WTC11 (cell line): ENCODE measurements around the gene FAM227A. TPM values are rescaled to one million over a fixed set of nuclear protein-coding genes. Genes with fewer than 3 reads are reported as not detected.

Experiments
- ATAC-seq: fragments of 200-7000 bp; cut with Tn5 transposase; 2 replicates; pipeline ENCODE4 v1.10.0; 2021; ENCODE audit warnings: mild to moderate bottlenecking, moderate library complexity
- CTCF ChIA-PET: fragments of 300-600 bp; sonication (Branson Sonifier 250); formaldehyde crosslinking; loops from one replicate; lab custom pipeline; 2021; ENCODE audit warnings: antibody characterized with exemption; lab: Charles Lee
- POLR2A ChIA-PET: fragments of 350-600 bp; sonication (Branson Sonifier 250); formaldehyde crosslinking; loops from one replicate; lab custom pipeline; 2021; ENCODE audit warnings: antibody characterized with exemption; lab: Charles Lee
- DNase-seq: peaks from one replicate; pipeline ENCODE4 v3.0.0; 2021; ENCODE audit warnings: low spot score
- H3K27ac Mint-ChIP-seq: 2 replicates; pipeline ENCODE4 v1.8.0; 2021; ENCODE audit warnings: mixed read lengths
- H3K27me3 Mint-ChIP-seq: 2 replicates; pipeline ENCODE4 v1.8.0; 2021; ENCODE audit warnings: low read depth, mild to moderate bottlenecking, moderate library complexity, mixed read lengths
- H3K36me3 Mint-ChIP-seq: 2 replicates; pipeline ENCODE4 v1.8.0; 2021; ENCODE audit warnings: mixed read lengths
- H3K4me1 Mint-ChIP-seq: 2 replicates; pipeline ENCODE4 v1.8.0; 2022; ENCODE audit warnings: mixed read lengths
- H3K4me3 Mint-ChIP-seq: 2 replicates; pipeline ENCODE4 v1.8.0; 2021; ENCODE audit warnings: mild to moderate bottlenecking, moderate library complexity, mixed read lengths
- H3K9me3 Mint-ChIP-seq: 2 replicates; pipeline ENCODE4 v1.8.0; 2021; ENCODE audit warnings: mixed read lengths
- ATF1 ChIP-seq: sonication (generic); formaldehyde crosslinking; IDR thresholded peaks from 2 replicates; pipeline ENCODE4 v1.8.1; 2023; ENCODE audit warnings: mild to moderate bottlenecking, moderate library complexity, missing genetic modification reagents
- CBFB ChIP-seq: sonication (generic); formaldehyde crosslinking; IDR thresholded peaks from 2 replicates; pipeline ENCODE4 v1.8.1; 2022; ENCODE audit warnings: mild to moderate bottlenecking, low read depth, missing genetic modification reagents
- CREM ChIP-seq: sonication (generic); formaldehyde crosslinking; IDR thresholded peaks from 2 replicates; pipeline ENCODE4 v1.8.1; 2022; ENCODE audit warnings: mild to moderate bottlenecking, missing genetic modification reagents, moderate library complexity
- EMX1 ChIP-seq: fragments of 250-450 bp; sonication (Bioruptor Pico); IDR thresholded peaks from 2 replicates; pipeline ENCODE4 v1.8.0; 2021; ENCODE audit warnings: mild to moderate bottlenecking
- ERG ChIP-seq: fragments of 250-450 bp; sonication (Bioruptor Pico); IDR thresholded peaks from 2 replicates; pipeline ENCODE4 v1.8.0; 2021; ENCODE audit warnings: mild to moderate bottlenecking
- GABPB1 ChIP-seq: sonication (generic); formaldehyde crosslinking; IDR thresholded peaks from 2 replicates; pipeline ENCODE4 v1.8.1; 2023; ENCODE audit warnings: mild to moderate bottlenecking, missing genetic modification reagents
- GTF2I ChIP-seq: fragments of 250-450 bp; sonication (Bioruptor Pico); conservative IDR thresholded peaks from 2 replicates; pipeline ENCODE4 v1.4.0; 2021; ENCODE audit warnings: mild to moderate bottlenecking
- HMGA2 ChIP-seq: fragments of 250-450 bp; sonication (Bioruptor Pico); IDR thresholded peaks from 2 replicates; pipeline ENCODE4 v1.4.0; 2021; ENCODE audit warnings: mild to moderate bottlenecking, moderate library complexity
- JUN ChIP-seq: sonication (generic); formaldehyde crosslinking; IDR thresholded peaks from 2 replicates; pipeline ENCODE4 v1.8.0; 2023; ENCODE audit warnings: mild to moderate bottlenecking, missing genetic modification reagents
- MAX ChIP-seq: sonication (generic); formaldehyde crosslinking; IDR thresholded peaks from 2 replicates; pipeline ENCODE4 v1.8.0; 2022; ENCODE audit warnings: mild to moderate bottlenecking, missing genetic modification reagents
- NR3C1 ChIP-seq: sonication (generic); formaldehyde crosslinking; conservative IDR thresholded peaks from 2 replicates; pipeline ENCODE4 v1.8.1; 2023; ENCODE audit warnings: low read depth, mild to moderate bottlenecking, missing genetic modification reagents
- OVOL2 ChIP-seq: fragments of 250-450 bp; sonication (Bioruptor Pico); IDR thresholded peaks from 2 replicates; pipeline ENCODE4 v1.9.0; 2021; ENCODE audit warnings: mild to moderate bottlenecking, borderline replicate concordance
- PRRX2 ChIP-seq: fragments of 250-450 bp; sonication (Bioruptor Pico); IDR thresholded peaks from 2 replicates; pipeline ENCODE4 v1.8.0; 2021; ENCODE audit warnings: mild to moderate bottlenecking
- RORB ChIP-seq: fragments of 250-450 bp; sonication (Bioruptor Pico); IDR thresholded peaks from 2 replicates; pipeline ENCODE4 v1.9.0; 2021; ENCODE audit warnings: mild to moderate bottlenecking
- SMAD3 ChIP-seq: sonication (generic); formaldehyde crosslinking; IDR thresholded peaks from 2 replicates; pipeline ENCODE4 v1.8.0; 2022; ENCODE audit warnings: missing genetic modification reagents, mild to moderate bottlenecking, borderline replicate concordance
- SOX15 ChIP-seq: fragments of 250-450 bp; sonication (Bioruptor Pico); IDR thresholded peaks from 2 replicates; pipeline ENCODE4 v1.9.0; 2021; ENCODE audit warnings: mild to moderate bottlenecking
- TCF7 ChIP-seq: sonication (generic); formaldehyde crosslinking; IDR thresholded peaks from 2 replicates; pipeline ENCODE4 v1.8.0; 2022; ENCODE audit warnings: mild to moderate bottlenecking, low read depth, missing genetic modification reagents, moderate library complexity
- TP53 ChIP-seq: sonication (generic); formaldehyde crosslinking; IDR thresholded peaks from 2 replicates; pipeline ENCODE4 v1.8.1; 2023; ENCODE audit warnings: mild to moderate bottlenecking, missing genetic modification reagents
- ZNF121 ChIP-seq: sonication (generic); formaldehyde crosslinking; IDR thresholded peaks from 2 replicates; pipeline ENCODE4 v1.8.0; 2023; ENCODE audit warnings: missing genetic modification reagents
- ZNF219 ChIP-seq: sonication (generic); formaldehyde crosslinking; IDR thresholded peaks from 2 replicates; pipeline ENCODE4 v1.8.0; 2023; ENCODE audit warnings: missing genetic modification reagents, mild to moderate bottlenecking, borderline replicate concordance
- ZNF263 ChIP-seq: sonication (generic); formaldehyde crosslinking; IDR thresholded peaks from 2 replicates; pipeline ENCODE4 v1.8.1; 2022; ENCODE audit warnings: low read depth, mild to moderate bottlenecking, moderate library complexity, missing genetic modification reagents
- ZNF396 ChIP-seq: fragments of 250-450 bp; sonication (Bioruptor Pico); IDR thresholded peaks from 2 replicates; pipeline ENCODE4 v1.8.0; 2021; ENCODE audit warnings: mild to moderate bottlenecking, moderate library complexity, borderline replicate concordance
- ZNF416 ChIP-seq: fragments of 250-450 bp; sonication (Bioruptor Pico); IDR thresholded peaks from 2 replicates; pipeline ENCODE4 v1.9.0; 2021; ENCODE audit warnings: mild to moderate bottlenecking, inconsistent platforms
- ZNF423 ChIP-seq: fragments of 250-450 bp; sonication (Bioruptor Pico); IDR thresholded peaks from 2 replicates; pipeline ENCODE4 v2.1.2; 2022; ENCODE audit warnings: mild to moderate bottlenecking, moderate library complexity
- ZSCAN18 ChIP-seq: fragments of 250-450 bp; sonication (Bioruptor Pico); IDR thresholded peaks from 2 replicates; pipeline ENCODE4 v2.1.2; 2022; ENCODE audit warnings: mild to moderate bottlenecking, moderate library complexity
- total RNA-seq: library from RNA; stranded (reverse); gene quantifications from 3 replicates; pipeline ENCODE4 v1.2.3, GENCODE V29; 2021
- TF ChIP-seq, protein P1 (sequence below): sonication (generic); formaldehyde crosslinking; IDR thresholded peaks from 2 replicates; pipeline ENCODE4 v1.8.1; 2022; ENCODE audit warnings: mild to moderate bottlenecking, moderate library complexity, missing genetic modification reagents
- TF ChIP-seq, protein P2 (sequence below): sonication (generic); formaldehyde crosslinking; IDR thresholded peaks from 2 replicates; pipeline ENCODE4 v1.8.1; 2023; ENCODE audit warnings: mild to moderate bottlenecking, missing genetic modification reagents, moderate library complexity
- TF ChIP-seq, protein P3 (sequence below): sonication (generic); formaldehyde crosslinking; IDR thresholded peaks from 2 replicates; pipeline ENCODE4 v1.8.1; 2022; ENCODE audit warnings: low read depth, mild to moderate bottlenecking, moderate library complexity, missing genetic modification reagents, borderline replicate concordance
- TF ChIP-seq, protein P4 (sequence below): sonication (generic); formaldehyde crosslinking; IDR thresholded peaks from 2 replicates; pipeline ENCODE4 v1.8.0; 2022; ENCODE audit warnings: mild to moderate bottlenecking, missing genetic modification reagents

Gene FAM227A
- total RNA-seq, 1 experiment from 2014 or later: 3.8 TPM

- no peak for TF ChIP-seq TCF7 (CRISPR knock-in tag)
- TF ChIP-seq ZNF121 (CRISPR knock-in tag): no peak
- no peak for TF ChIP-seq CREM (CRISPR knock-in tag)
- no peak for TF ChIP-seq PRRX2 (CRISPR knock-in tag)
- TF ChIP-seq JUN (CRISPR knock-in tag): no peak
- no peak for TF ChIP-seq ZSCAN18 (CRISPR knock-in tag)
- no peak for TF ChIP-seq ZNF416 (CRISPR knock-in tag)
Observed at GRCh38 chr22:38684895-38685294, 28.7 kb upstream of the FAM227A start (continued).

- ChIA-PET POLR2A (interaction anchor here (0.9 to 1.6 kb wide), 4 partner anchors 16 to 36 kb away, joined by 3 to 9 read pairs (median 4); partner anchors contain the start of gene GTPBP1), CTCF (interaction anchor here (0.5 to 1.6 kb wide), 15 partner anchors 10 to 630 kb away, joined by 3 to 8 read pairs (median 4); partner anchors contain the start of gene GTPBP1)
- Mint-ChIP-seq H3K4me1 (peaks cover 12% of the 10 kb centered on the region), H3K4me3 (peak within 1 kb of the TSS; percentile 99), H3K27ac (peak within 1 kb of the TSS; percentile 99), H3K9me3 (peaks cover 17% of the 10 kb centered on the region), H3K36me3 (peaks cover 38% of the 10 kb centered on the region), H3K27me3 (no peaks in the 10 kb centered on the region; the same call in 1 of the 2 replicates)
- DNase-seq (peak; percentile 90), ATAC-seq (peak; percentile 99)
- TF ChIP-seq ZNF263 (CRISPR knock-in tag) (no peak), ZNF396 (CRISPR knock-in tag) (no peak), GABPB1 (peak; percentile 96), MAX (CRISPR knock-in tag) (peak; percentile 83; the same call in 1 of the 2 replicates), HMGA2 (CRISPR knock-in tag) (no peak), RORB (CRISPR knock-in tag) (no peak), SOX15 (no peak), PRRX2 (CRISPR knock-in tag) (no peak), ERG (CRISPR knock-in tag) (no peak), NR3C1 (peak; percentile 87; the same call in 1 of the 2 replicates), ATF1 (CRISPR knock-in tag) (no peak), SMAD3 (CRISPR knock-in tag) (peak; percentile 93; the same call in 1 of the 2 replicates), GTF2I (CRISPR knock-in tag) (0 out of 2 replicates have a peak, but pooled peaks have one; percentile 55), EMX1 (CRISPR knock-in tag) (no peak), CBFB (CRISPR knock-in tag) (peak; percentile 99), OVOL2 (CRISPR knock-in tag) (no peak), TP53 (CRISPR knock-in tag) (peak; percentile 84), ZNF219 (CRISPR knock-in tag) (0 out of 2 replicates have a peak, but pooled peaks have one; percentile 62), ZNF121 (CRISPR knock-in tag) (peak; percentile 99), ZNF423 (CRISPR knock-in tag) (no peak)
- TF ChIP-seq, protein P1, sequence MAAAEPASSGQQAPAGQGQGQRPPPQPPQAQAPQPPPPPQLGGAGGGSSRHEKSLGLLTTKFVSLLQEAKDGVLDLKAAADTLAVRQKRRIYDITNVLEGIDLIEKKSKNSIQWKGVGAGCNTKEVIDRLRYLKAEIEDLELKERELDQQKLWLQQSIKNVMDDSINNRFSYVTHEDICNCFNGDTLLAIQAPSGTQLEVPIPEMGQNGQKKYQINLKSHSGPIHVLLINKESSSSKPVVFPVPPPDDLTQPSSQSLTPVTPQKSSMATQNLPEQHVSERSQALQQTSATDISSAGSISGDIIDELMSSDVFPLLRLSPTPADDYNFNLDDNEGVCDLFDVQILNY (CRISPR knock-in tag): peak; percentile 90
- TF ChIP-seq, protein P2, sequence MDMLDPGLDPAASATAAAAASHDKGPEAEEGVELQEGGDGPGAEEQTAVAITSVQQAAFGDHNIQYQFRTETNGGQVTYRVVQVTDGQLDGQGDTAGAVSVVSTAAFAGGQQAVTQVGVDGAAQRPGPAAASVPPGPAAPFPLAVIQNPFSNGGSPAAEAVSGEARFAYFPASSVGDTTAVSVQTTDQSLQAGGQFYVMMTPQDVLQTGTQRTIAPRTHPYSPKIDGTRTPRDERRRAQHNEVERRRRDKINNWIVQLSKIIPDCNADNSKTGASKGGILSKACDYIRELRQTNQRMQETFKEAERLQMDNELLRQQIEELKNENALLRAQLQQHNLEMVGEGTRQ (CRISPR knock-in tag): peak; percentile 42; the same call in 1 of the 2 replicates
- TF ChIP-seq, protein P3, sequence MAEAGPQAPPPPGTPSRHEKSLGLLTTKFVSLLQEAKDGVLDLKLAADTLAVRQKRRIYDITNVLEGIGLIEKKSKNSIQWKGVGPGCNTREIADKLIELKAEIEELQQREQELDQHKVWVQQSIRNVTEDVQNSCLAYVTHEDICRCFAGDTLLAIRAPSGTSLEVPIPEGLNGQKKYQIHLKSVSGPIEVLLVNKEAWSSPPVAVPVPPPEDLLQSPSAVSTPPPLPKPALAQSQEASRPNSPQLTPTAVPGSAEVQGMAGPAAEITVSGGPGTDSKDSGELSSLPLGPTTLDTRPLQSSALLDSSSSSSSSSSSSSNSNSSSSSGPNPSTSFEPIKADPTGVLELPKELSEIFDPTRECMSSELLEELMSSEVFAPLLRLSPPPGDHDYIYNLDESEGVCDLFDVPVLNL (CRISPR knock-in tag): no peak
- TF ChIP-seq, protein P4, sequence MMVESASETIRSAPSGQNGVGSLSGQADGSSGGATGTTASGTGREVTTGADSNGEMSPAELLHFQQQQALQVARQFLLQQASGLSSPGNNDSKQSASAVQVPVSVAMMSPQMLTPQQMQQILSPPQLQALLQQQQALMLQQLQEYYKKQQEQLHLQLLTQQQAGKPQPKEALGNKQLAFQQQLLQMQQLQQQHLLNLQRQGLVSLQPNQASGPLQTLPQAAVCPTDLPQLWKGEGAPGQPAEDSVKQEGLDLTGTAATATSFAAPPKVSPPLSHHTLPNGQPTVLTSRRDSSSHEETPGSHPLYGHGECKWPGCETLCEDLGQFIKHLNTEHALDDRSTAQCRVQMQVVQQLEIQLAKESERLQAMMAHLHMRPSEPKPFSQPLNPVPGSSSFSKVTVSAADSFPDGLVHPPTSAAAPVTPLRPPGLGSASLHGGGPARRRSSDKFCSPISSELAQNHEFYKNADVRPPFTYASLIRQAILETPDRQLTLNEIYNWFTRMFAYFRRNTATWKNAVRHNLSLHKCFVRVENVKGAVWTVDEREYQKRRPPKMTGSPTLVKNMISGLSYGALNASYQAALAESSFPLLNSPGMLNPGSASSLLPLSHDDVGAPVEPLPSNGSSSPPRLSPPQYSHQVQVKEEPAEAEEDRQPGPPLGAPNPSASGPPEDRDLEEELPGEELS: peak; percentile 72; the same call in 1 of the 2 replicates
Observed at GRCh38 chr22:38681582-38682335, 25.6 kb upstream of the FAM227A start, which contains the start of gene TOMM22. Gene TOMM22 (plus strand): TSS chr22:38681957. CDS start chr22:38681979, 22 bp downstream.
